GM12873 (cell line): Measurements from ENCODE around the gene NEGR1.

ENCODE experiments used
- TF ChIP-seq, protein P1 (sequence below): IDR thresholded peaks from 2 replicates; pipeline ENCODE4 v1.5.1; 2012; ENCODE audit warnings: low read depth, mild to moderate bottlenecking, moderate library complexity, low read length, control low read depth; ENCODE audit not compliant: insufficient read depth; ENCODE audit errors: missing control alignments

The NEGR1 gene

DNA sequence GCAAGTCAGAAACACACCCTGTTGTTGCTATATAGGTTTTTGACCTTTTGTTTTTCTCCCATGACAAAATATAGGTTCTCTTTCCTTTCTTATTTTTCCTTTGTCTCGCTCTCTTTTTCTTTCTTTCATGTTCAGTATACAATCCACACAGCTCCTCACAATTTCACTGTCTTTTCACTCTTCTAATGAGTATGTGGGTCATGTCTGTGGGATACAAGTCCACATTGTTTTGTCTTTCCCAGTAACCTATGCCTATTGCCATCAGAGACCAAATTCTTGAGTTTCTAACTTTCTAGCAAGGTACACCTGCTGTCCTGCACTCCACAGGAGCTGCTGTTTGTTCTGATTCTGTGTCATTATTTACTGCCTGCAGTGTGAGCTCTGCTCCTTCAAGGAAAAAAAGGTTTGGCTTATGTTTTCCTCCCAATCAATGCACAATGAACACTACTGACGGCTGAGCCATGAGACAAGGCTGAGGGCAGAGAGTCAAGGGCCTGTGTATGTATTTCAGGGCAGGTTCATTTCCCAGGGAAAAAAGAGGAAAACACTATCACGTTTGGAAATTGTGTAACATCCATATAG lies 453.8 kb downstream of the NEGR1 start:
- TF ChIP-seq, protein P1, sequence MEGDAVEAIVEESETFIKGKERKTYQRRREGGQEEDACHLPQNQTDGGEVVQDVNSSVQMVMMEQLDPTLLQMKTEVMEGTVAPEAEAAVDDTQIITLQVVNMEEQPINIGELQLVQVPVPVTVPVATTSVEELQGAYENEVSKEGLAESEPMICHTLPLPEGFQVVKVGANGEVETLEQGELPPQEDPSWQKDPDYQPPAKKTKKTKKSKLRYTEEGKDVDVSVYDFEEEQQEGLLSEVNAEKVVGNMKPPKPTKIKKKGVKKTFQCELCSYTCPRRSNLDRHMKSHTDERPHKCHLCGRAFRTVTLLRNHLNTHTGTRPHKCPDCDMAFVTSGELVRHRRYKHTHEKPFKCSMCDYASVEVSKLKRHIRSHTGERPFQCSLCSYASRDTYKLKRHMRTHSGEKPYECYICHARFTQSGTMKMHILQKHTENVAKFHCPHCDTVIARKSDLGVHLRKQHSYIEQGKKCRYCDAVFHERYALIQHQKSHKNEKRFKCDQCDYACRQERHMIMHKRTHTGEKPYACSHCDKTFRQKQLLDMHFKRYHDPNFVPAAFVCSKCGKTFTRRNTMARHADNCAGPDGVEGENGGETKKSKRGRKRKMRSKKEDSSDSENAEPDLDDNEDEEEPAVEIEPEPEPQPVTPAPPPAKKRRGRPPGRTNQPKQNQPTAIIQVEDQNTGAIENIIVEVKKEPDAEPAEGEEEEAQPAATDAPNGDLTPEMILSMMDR = no peak

DNA sequence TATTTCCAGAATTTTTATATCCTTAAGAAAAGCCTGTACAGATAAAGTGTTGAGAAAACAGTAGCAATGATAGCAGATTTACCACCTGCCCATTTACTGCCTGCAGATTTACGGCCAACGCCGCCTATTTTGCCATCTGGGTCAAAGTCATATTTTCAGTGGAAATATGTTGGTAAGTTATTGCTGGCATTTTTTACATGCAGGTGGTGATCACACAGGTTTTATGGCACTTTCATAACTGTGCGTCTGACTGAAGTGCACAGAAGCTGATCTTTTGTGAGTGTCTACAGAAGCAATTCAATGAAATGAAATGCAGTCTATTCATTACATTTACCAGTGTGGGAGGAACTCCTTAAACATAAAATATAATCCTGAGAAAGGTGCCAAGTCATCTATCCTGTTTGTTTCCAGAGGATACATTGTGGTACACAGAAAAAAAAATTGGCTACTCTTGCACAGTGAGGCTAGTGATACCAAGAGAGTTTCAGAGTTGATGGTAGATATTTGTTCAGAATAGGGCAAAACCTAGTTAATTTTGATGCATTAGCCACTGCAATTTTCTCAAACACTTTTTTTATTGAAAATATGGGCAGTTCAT lies 458.5 kb downstream of the NEGR1 start:
- TF ChIP-seq, protein P1 = no peak

DNA sequence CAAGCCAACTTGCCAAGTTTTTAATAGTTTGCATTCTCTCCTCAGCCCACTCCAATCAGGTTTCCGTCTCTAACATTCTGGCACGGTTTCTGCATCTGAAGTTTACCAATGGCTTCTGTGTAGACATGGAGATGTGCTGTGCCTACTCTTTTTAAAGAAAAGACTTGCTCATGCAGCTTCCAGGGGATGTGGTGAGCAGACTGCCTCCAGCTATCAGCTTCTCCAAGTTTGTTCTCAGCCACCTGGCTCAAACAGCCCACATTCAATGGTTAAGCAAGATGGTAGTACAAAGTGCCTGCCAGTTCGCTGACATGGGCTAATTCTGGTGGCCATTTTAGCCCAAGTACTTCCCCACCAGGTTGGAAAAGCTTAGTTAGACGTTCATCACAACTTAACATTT lies 465.3 kb downstream of the NEGR1 start:
- TF ChIP-seq, protein P1 = no peak

DNA sequence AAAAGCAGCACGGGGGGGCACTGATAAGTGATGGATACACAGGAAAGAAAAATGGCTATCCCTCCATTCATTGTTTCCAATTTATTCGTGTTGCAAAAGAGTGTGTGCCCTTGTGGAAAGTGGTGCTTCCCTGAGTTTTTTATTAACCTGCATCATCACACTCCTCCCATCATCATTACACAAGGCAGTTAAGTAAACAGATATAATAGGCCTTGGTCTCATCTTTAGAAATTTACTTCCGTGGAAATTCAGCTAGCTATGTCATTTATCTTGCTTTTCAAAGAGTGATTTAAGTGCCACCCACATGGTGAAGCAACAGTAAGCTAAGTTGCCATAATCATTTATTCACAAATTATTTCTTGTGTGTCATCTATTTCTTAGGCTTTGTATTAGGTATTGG lies 473.3 kb downstream of the NEGR1 start:
- TF ChIP-seq, protein P1 = no peak

DNA sequence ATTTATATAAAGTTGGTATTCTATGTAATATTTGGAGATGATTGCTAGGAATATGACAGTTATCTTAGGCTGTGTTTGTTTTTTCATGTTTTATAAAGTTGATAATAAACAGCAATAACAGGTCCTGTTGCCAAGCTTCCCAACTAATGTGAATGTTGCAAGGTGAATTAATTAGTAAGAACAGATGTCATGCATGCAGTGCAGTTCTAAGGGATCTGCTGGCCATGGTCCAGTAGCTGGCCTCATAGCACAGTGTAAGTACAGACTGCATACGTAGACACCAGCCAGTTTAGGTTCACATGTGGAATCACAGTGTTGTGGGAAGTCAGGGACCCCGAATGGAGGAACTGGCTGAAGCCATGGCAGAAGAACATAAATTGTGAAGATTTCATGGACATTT lies 478.2 kb downstream of the NEGR1 start:
- TF ChIP-seq, protein P1 = no peak

DNA sequence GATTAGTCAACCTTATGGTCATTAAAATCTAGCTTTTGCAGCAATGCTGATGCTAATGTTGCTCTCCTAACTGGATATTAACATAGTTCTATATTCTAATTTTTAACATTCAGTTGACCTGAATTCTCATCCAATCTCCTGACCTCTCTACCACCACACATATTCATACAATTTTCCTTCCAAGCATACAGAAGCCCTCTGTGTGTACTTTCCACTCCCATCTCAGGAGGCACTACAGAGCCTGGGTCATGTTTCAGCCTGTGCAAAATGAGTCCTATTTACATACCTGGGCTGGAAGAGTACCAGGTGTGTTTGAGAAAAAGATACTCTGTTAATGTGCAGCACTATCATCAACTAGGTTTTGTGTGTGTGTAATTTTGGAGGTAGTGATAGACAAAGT lies 486.3 kb downstream of the NEGR1 start:
- TF ChIP-seq, protein P1 = no peak

DNA sequence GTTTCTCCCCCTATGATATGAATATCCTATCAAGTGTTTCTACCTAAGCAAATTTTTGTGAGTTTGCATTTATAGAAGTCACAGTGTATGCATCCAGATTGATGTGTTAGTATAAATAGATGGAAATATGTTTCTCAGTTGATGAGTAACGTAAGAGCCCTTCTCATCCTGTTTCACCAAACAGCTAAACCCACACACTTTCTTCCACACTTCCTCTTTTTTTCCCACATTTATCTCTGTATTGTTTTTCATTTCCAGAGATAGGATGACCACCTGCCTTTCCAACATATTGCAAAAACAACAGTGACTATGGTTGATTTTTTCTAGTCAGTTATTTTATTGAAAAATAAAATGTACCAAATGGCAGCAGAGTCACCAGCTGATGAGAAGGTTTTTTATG lies 490.1 kb downstream of the NEGR1 start:
- TF ChIP-seq, protein P1 = no peak

DNA sequence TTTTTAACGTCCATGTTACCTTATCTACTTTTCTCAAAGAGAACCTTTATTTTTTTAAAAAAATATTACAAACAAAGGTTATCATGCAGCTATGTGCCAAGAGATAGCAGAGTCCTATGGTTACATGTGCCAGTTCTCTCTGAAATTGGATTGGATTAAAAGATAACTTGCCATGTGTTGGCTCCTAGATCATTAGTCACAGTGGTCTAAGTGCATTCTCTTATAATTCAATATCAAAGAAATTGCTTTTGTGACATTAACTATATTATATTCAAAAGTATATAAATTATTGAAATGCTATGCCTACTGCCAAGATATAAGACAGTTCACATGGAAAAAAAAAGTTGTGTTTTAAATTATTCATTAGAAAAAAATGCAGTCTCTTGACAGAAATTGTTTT lies 494.2 kb downstream of the NEGR1 start:
- TF ChIP-seq, protein P1 = no peak
